Trophoblast cell (in vitro differentiated cells and primary cell): ENCODE data around the gene MYO15B.

Source experiments
- DNase-seq, 2 donors: peaks; one replicate each; pipeline ENCODE4 v3.0.0-alpha.2; 2016
- H2AFZ ChIP-seq: 2 replicates; pipeline ENCODE4 v1.6.1; 2013; ENCODE audit warnings: low read length, moderate library complexity, mild to moderate bottlenecking; ENCODE audit not compliant: insufficient read depth, poor library complexity
- H2AK5ac ChIP-seq: 2 replicates; pipeline ENCODE4 v1.6.1; 2013; ENCODE audit warnings: mild to moderate bottlenecking, low read length
- H2BK120ac ChIP-seq: 2 replicates; pipeline ENCODE4 v1.6.1; 2013; ENCODE audit warnings: low read length, mild to moderate bottlenecking, moderate library complexity; ENCODE audit not compliant: insufficient read depth, poor library complexity
- H2BK12ac ChIP-seq: 2 replicates; pipeline ENCODE4 v1.6.1; 2013; ENCODE audit warnings: mild to moderate bottlenecking, low read length, moderate library complexity
- H2BK5ac ChIP-seq: 2 replicates; pipeline ENCODE4 v1.6.1; 2013; ENCODE audit warnings: low read length, low read depth, moderate library complexity, mild to moderate bottlenecking; ENCODE audit not compliant: poor library complexity
- H3K14ac ChIP-seq: 2 replicates; pipeline ENCODE4 v1.6.1; 2013; ENCODE audit warnings: mild to moderate bottlenecking, low read length
- H3K18ac ChIP-seq: 2 replicates; pipeline ENCODE4 v1.6.1; 2013; ENCODE audit warnings: mild to moderate bottlenecking, low read length
- H3K23ac ChIP-seq: 2 replicates; pipeline ENCODE4 v1.6.1; 2013; ENCODE audit warnings: low read length
- H3K27ac ChIP-seq: 2 replicates; pipeline ENCODE4 v1.5.1; 2013; ENCODE audit warnings: low read depth, mild to moderate bottlenecking, inconsistent platforms, low read length, moderate library complexity
- H3K27me3 ChIP-seq: 2 replicates; pipeline ENCODE4 v1.6.1; 2013; ENCODE audit warnings: inconsistent platforms, mild to moderate bottlenecking, low read length, moderate library complexity; ENCODE audit not compliant: insufficient read depth
- H3K36me3 ChIP-seq, 2 experiments: 1 replicate in 1 of 2; 2 replicates in 1 of 2; pipeline ENCODE4 v1.6.1; 2013; ENCODE audit warnings: low read length in 2 of 2, mild to moderate bottlenecking in 2 of 2, moderate library complexity in 1 of 2; ENCODE audit not compliant: insufficient read depth in 2 of 2, control insufficient read depth in 1 of 2
- H3K4ac ChIP-seq: 2 replicates; pipeline ENCODE4 v1.6.1; 2013; ENCODE audit warnings: low read depth, mild to moderate bottlenecking, low read length, moderate library complexity
- H3K4me1 ChIP-seq, 2 experiments: 1 replicate in 1 of 2; 2 replicates in 1 of 2; pipeline ENCODE4 v1.6.1; 2013; ENCODE audit warnings: low read length in 2 of 2, mild to moderate bottlenecking in 2 of 2, moderate library complexity in 1 of 2; ENCODE audit not compliant: insufficient read depth in 2 of 2, control insufficient read depth in 1 of 2
- H3K4me2 ChIP-seq: 2 replicates; pipeline ENCODE4 v1.6.1; 2013; ENCODE audit warnings: inconsistent platforms, mild to moderate bottlenecking, low read length, moderate library complexity
- H3K4me3 ChIP-seq: 2 replicates; pipeline ENCODE4 v1.5.1; 2013; ENCODE audit warnings: mild to moderate bottlenecking, low read depth, low read length, inconsistent platforms
- H3K79me1 ChIP-seq: one replicate; pipeline ENCODE4 v1.6.1; 2013; ENCODE audit warnings: low read length
- H3K79me2 ChIP-seq: 2 replicates; pipeline ENCODE4 v1.6.1; 2013; ENCODE audit warnings: low read length, mild to moderate bottlenecking; ENCODE audit not compliant: control insufficient read depth, insufficient read depth, poor library complexity
- H3K9ac ChIP-seq: 2 replicates; pipeline ENCODE4 v1.6.1; 2013; ENCODE audit warnings: mild to moderate bottlenecking, low read length
- H3K9me3 ChIP-seq: 2 replicates; pipeline ENCODE4 v1.6.1; 2013; ENCODE audit warnings: low read depth, mild to moderate bottlenecking, control low read depth, inconsistent platforms, low read length; ENCODE audit not compliant: insufficient read depth
- H4K12ac ChIP-seq: 2 replicates; pipeline ENCODE4 v1.6.1; 2013; ENCODE audit warnings: low read depth, mild to moderate bottlenecking, low read length, moderate library complexity
- H4K8ac ChIP-seq: 2 replicates; pipeline ENCODE4 v1.6.1; 2013; ENCODE audit warnings: low read depth, mild to moderate bottlenecking, low read length, moderate library complexity
- H4K91ac ChIP-seq: one replicate; pipeline ENCODE4 v1.6.1; 2013; ENCODE audit warnings: low read depth, mild to moderate bottlenecking, low read length, moderate library complexity
- WGBS: extraction: QIAGEN DNeasy Blood & Tissue Kit; methylation state at CpG from one replicate; pipeline ENCODE4 v1.1.7; 2013; ENCODE audit warnings: missing lambda C conversion rate; ENCODE audit not compliant: insufficient read length, insufficient coverage; ENCODE audit errors: extremely low coverage; 5-methylcytosine and 5-hydroxymethylcytosine counted together

The MYO15B gene

DNA sequence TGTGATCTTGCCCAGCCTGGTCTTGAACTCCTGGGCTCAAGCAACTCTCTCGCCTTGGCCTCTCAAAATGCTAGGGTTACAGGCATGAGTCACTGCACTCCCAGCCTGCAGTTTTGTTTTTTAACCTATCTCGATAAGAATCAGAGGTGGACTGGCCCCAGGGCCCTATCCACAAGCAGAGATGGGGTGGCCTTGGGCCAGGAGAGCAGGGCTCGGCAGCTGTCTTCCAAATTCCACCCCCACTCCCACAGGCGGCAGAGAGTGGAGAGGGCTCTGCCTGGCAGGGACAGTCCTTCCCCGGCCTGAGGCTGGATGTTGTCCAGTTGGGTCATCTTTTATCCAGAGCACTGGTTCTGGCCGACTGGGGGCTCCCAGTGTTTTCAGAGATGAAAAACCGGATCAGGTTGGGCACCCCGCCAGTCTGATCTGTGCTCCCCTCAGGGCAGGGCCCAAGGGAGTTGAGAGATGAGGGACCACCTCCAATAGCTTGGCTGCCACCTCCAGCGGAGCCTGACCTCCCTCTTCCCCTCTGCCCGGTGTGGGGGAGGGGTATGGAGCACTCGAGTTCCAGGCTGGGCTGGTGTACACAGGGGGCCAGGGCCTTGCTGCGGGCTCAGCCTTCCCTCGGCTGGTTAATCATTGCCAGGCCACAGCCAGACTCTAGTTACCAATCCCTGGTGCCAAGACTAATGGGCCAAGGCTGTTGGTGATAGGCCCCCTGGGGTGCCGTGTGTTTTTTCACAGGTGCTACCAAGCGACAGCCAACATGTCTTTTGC is 30.3 kb upstream of the MYO15B start:
- Histone ChIP-seq H2BK12ac (peak overlapping the region; percentile 32), H2BK120ac (no peak overlapping the region), H3K4ac (no peak overlapping the region), H2AK5ac (peak overlapping the region; percentile 5), H3K4me2 (no peak overlapping the region), H3K4me1 (peaks cover 25 to 31% of the 10 kb centered on the region in 2 experiments), H3K79me2 (no peaks in the 10 kb centered on the region), H3K18ac (peak overlapping the region; percentile 7), H2AFZ (no peak overlapping the region), H3K23ac (no peak overlapping the region), H3K27me3 (no peaks in the 10 kb centered on the region), H3K9ac (no peak overlapping the region), H4K12ac (no peak overlapping the region), H3K9me3 (no peaks in the 10 kb centered on the region), H3K14ac (peak overlapping the region; percentile 3), H3K36me3 (peaks cover 4 to 12% of the 10 kb centered on the region in 2 experiments), H2BK5ac (peak overlapping the region; percentile 26), H4K8ac (peak overlapping the region; percentile 36), H3K4me3 (no peak overlapping the region), H3K27ac (peak overlapping the region; percentile 14), H4K91ac (peak overlapping the region; percentile 40), H3K79me1 (peaks cover 19% of the 10 kb centered on the region)
- no CpG with 5 or more reads among the region's 15 CpGs for WGBS
- DNase-seq, result peak; percentile 52 to 56

DNA sequence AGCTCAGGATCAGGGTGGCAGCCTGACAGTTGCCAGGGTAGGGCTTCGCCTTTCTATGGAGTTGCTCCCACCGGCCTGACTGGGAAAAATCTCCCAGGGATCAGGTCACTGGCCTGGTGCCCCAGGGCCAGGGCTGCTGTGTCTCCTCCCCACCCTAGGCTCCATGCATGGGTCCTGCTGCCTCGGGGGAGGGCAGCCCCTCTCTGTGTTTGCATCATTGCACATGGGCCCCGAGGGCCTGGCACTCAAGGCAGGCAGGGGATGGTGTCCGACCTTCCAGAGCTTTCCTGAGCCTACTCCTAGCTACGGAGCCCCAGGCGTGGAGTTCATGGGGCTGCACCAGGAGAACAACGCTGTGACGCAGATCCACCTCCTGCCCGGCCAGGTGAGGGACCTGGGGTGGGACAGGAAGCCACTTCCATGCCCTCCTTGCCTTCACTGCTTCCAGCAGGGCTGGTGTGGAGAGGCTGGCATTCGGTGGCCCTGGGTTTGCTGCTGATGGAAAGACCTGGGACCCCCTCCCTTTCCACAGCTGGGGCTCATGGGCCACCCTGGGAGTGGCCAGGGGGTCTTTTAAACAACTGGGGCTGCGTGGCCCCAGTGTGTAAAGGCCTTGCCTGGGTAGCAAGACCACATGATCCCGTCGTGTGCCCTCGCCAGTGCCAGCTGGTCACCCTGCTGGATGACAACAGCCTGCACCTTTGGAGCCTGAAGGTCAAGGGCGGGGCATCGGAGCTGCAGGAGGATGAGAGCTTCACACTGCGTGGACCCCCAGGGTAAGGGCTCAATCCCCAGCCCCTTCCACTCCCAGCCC is 29.5 kb upstream of the MYO15B start:
- Histone ChIP-seq H3K4me1 (peaks cover 23 to 26% of the 10 kb centered on the region in 2 experiments), H3K27ac (no peak overlapping the region), H4K91ac (peak overlapping the region; percentile 40), H3K27me3 (no peaks in the 10 kb centered on the region), H3K4me2 (no peak overlapping the region), H3K79me1 (peaks cover 16% of the 10 kb centered on the region), H3K9me3 (no peaks in the 10 kb centered on the region), H3K4ac (no peak overlapping the region), H2BK12ac (peak overlapping the region; percentile 38), H3K9ac (no peak overlapping the region), H3K18ac (peak overlapping the region; percentile 38), H3K79me2 (no peaks in the 10 kb centered on the region), H3K14ac (no peak overlapping the region), H4K12ac (no peak overlapping the region), H2BK5ac (no peak overlapping the region), H3K23ac (no peak overlapping the region), H3K36me3 (peaks cover 9 to 13% of the 10 kb centered on the region in 2 experiments), H2AK5ac (peak overlapping the region; percentile 40), H2AFZ (no peak overlapping the region), H3K4me3 (peak overlapping the region; percentile 37), H2BK120ac (no peak overlapping the region), H4K8ac (no peak overlapping the region)
- DNase-seq, result no peak
- no CpG with 5 or more reads among the region's 18 CpGs for WGBS

DNA sequence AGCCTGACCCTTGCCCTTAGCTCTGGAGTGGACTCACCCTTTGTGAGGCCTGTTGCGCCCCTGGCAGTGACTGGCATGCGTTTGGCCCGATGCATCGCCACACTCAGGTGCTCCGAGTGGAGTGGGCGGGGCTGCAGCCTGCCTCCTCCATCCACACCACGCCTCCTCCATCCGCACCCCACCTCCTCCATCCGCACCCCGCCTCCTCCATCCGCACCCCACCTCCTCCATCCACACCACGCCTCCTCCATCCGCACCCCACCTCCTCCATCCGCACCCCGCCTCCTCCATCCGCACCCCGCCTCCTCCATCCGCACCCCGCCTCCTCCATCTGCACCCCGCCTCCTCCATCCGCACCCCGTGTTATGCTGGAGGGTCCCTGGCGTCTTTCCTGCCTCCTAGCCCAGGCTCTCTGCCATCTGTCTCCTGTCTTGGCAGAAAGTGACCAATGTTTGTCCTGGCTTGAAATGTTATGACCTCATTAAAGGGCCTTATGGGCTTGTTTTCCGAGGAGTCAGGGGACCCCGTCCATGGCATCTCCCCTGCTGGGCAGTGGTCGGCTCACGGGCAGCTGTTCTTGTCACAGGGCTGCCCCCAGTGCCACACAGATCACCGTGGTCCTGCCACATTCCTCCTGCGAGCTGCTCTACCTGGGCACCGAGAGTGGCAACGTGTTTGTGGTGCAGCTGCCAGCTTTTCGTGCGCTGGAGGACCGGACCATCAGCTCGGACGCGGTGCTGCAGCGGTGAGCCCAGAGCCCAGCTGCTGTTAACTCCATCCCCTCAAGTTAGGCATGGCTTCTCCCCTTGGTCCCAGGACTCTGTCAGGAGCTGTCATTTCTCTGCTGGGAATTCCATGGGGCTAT is 28.7 kb upstream of the MYO15B start:
- no CpG with 5 or more reads among the region's 38 CpGs for WGBS
- H3K9me3 ChIP-seq, result no peaks in the 10 kb centered on the region
- H3K27ac ChIP-seq, result no peak overlapping the region
- H3K27me3 ChIP-seq, result no peaks in the 10 kb centered on the region
- peaks cover 12% of the 10 kb centered on the region for H3K79me1 ChIP-seq
- H3K18ac ChIP-seq, result no peak overlapping the region
- no peak overlapping the region for H3K23ac ChIP-seq
- H3K4ac ChIP-seq, result no peak overlapping the region
- DNase-seq, result no peak
- no peak overlapping the region for H3K14ac ChIP-seq
- H3K4me1 ChIP-seq, result peaks cover 17 to 21% of the 10 kb centered on the region in 2 experiments
- H2AFZ ChIP-seq, result no peak overlapping the region
- H3K4me3 ChIP-seq, result no peak overlapping the region
- no peak overlapping the region for H2AK5ac ChIP-seq
- no peak overlapping the region for H4K91ac ChIP-seq
- no peak overlapping the region for H3K9ac ChIP-seq
- no peak overlapping the region for H2BK12ac ChIP-seq
- H3K4me2 ChIP-seq, result no peak overlapping the region
- H2BK5ac ChIP-seq, result no peak overlapping the region
- peaks cover 16 to 21% of the 10 kb centered on the region in 2 experiments for H3K36me3 ChIP-seq
- H3K79me2 ChIP-seq, result no peaks in the 10 kb centered on the region
- H4K8ac ChIP-seq, result no peak overlapping the region
- no peak overlapping the region for H4K12ac ChIP-seq
- no peak overlapping the region for H2BK120ac ChIP-seq

DNA sequence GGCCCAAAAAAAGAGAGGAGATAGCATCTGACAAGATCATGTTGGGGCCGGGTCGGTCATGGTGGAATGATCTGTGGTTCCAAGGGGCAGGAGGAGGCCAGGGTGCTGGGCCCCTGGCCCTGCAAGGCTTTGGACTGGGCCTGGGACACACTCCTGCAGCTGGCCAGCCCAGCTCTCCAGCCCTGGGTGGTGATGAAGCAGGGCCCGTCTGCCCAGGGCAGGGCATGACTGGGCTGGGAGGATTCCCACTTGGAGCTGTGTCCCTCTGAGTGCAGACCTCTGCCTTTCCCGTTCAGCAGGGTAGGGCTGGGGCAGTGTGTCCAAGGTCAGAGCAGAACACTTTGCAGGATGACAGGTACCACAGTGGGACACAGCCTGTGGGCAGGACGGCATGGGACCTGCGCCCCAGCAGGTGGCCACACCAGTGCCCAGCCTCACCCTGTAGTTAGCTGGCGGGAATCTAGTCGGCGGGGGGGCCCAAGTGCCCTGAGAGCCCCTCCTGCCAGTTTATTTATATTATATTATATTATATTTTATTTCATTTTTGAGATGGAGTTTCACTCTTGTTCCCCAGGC is 27.6 kb upstream of the MYO15B start:
- no peak overlapping the region for H3K4me2 ChIP-seq
- no peak overlapping the region for H4K12ac ChIP-seq
- H4K8ac ChIP-seq, result no peak overlapping the region
- peaks cover 22 to 27% of the 10 kb centered on the region in 2 experiments for H3K36me3 ChIP-seq
- H3K79me1 ChIP-seq, result peaks cover 12% of the 10 kb centered on the region
- H3K27ac ChIP-seq, result no peak overlapping the region
- H2AFZ ChIP-seq, result no peak overlapping the region
- H2BK12ac ChIP-seq, result no peak overlapping the region
- H3K9me3 ChIP-seq, result no peaks in the 10 kb centered on the region
- no peak overlapping the region for H3K4ac ChIP-seq
- H3K27me3 ChIP-seq, result no peaks in the 10 kb centered on the region
- no peaks in the 10 kb centered on the region for H3K79me2 ChIP-seq
- H3K23ac ChIP-seq, result no peak overlapping the region
- H4K91ac ChIP-seq, result no peak overlapping the region
- no peak overlapping the region for H3K14ac ChIP-seq
- no peak overlapping the region for H2BK5ac ChIP-seq
- peaks cover 20 to 22% of the 10 kb centered on the region in 2 experiments for H3K4me1 ChIP-seq
- H2AK5ac ChIP-seq, result no peak overlapping the region
- no CpG with 5 or more reads among the region's 9 CpGs for WGBS
- no peak overlapping the region for H3K4me3 ChIP-seq
- no peak overlapping the region for H2BK120ac ChIP-seq
- H3K18ac ChIP-seq, result no peak overlapping the region
- no peak overlapping the region for H3K9ac ChIP-seq
- DNase-seq, result no peak
